CD4-positive, CD25-positive, alpha-beta regulatory T cell (primary cell): ENCODE results near the gene RAB40A. TPM values are rescaled to one million over a fixed set of nuclear protein-coding genes. Genes with fewer than 3 reads are reported as not detected.

Experiments
- ATAC-seq, 2 donors: fragments of 150-1000 bp; cut with Tn5 transposase; one replicate each; pipeline ENCODE4 v1.10.0; 2021; ENCODE audit warnings: low read depth in 2 of 2, moderate number of reproducible peaks in 2 of 2, moderate library complexity in 1 of 2
- DNase-seq, 3 donors: peaks; one replicate each; pipeline versions ENCODE4 v3.0.0 to v3.0.0-alpha.2; 2012 to 2022; ENCODE audit warnings: mixed read lengths in 1 of 3
- H3K27ac ChIP-seq: one replicate; pipeline ENCODE4 v1.7.0; 2013; ENCODE audit warnings: mild to moderate bottlenecking, low read length; ENCODE audit not compliant: insufficient read depth, poor library complexity, severe bottlenecking
- H3K27me3 ChIP-seq: one replicate; pipeline ENCODE4 v1.7.0; 2013; ENCODE audit warnings: low read length; ENCODE audit not compliant: control insufficient read depth, insufficient read depth
- H3K36me3 ChIP-seq: one replicate; pipeline ENCODE4 v1.7.0; 2013; ENCODE audit warnings: mild to moderate bottlenecking, low read length, moderate library complexity; ENCODE audit not compliant: control insufficient read depth, insufficient read depth
- H3K4me1 ChIP-seq: 2 replicates; pipeline ENCODE4 v1.7.0; 2013; ENCODE audit warnings: mild to moderate bottlenecking, low read length; ENCODE audit not compliant: insufficient read depth, control insufficient read depth, poor library complexity, severe bottlenecking
- H3K4me3 ChIP-seq: one replicate; pipeline ENCODE4 v1.7.0; 2013; ENCODE audit warnings: low read depth, mild to moderate bottlenecking, low read length, moderate library complexity
- H3K9me3 ChIP-seq, 2 experiments: 1 replicate in 1 of 2; 2 replicates in 1 of 2; pipeline ENCODE4 v1.7.0; 2013; ENCODE audit warnings: low read length in 2 of 2, mild to moderate bottlenecking in 1 of 2, moderate library complexity in 1 of 2; ENCODE audit not compliant: control insufficient read depth in 2 of 2
- H3K27ac Mint-ChIP-seq, 3 donors: one replicate each; pipeline ENCODE4 v1.8.0; 2020 to 2022; ENCODE audit warnings: mild to moderate bottlenecking in 3 of 3, mixed read lengths in 3 of 3, moderate library complexity in 2 of 3
- H3K27me3 Mint-ChIP-seq: one replicate; pipeline ENCODE4 v1.8.0; 2022; ENCODE audit warnings: mild to moderate bottlenecking, mixed read lengths
- H3K36me3 Mint-ChIP-seq: one replicate; pipeline ENCODE4 v1.8.0; 2020; ENCODE audit warnings: mixed read lengths
- H3K4me1 Mint-ChIP-seq, 4 donors: one replicate each; pipeline ENCODE4 v1.8.0; 2020 to 2022; ENCODE audit warnings: mixed read lengths in 4 of 4, mild to moderate bottlenecking in 1 of 4
- H3K4me3 Mint-ChIP-seq, 4 donors: one replicate each; pipeline ENCODE4 v1.8.0; 2020 to 2022; ENCODE audit warnings: mild to moderate bottlenecking in 4 of 4, mixed read lengths in 4 of 4, moderate library complexity in 3 of 4
- H3K9me3 Mint-ChIP-seq, 7 donors: one replicate each; pipeline ENCODE4 v1.8.0; 2020 to 2022; ENCODE audit warnings: mixed read lengths in 7 of 7, mild to moderate bottlenecking in 3 of 7, moderate library complexity in 2 of 7
- polyA plus RNA-seq, 4 donors: library from polyadenylated mRNA; unstranded; fragments of 300-500 nt; fragmentation: Illumina TruSeq; gene quantifications; one replicate each; pipeline ENCODE4 v1.2.3, GENCODE V29; 2021
- total RNA-seq: library from RNA; stranded (reverse); gene quantifications from one replicate; pipeline ENCODE4 v1.2.3, GENCODE V29; 2022

The RAB40A gene
- total and polyA plus RNA-seq, 5 donors from 2014 or later, result 0.07 to 0.10 TPM; not detected in 3

DNA sequence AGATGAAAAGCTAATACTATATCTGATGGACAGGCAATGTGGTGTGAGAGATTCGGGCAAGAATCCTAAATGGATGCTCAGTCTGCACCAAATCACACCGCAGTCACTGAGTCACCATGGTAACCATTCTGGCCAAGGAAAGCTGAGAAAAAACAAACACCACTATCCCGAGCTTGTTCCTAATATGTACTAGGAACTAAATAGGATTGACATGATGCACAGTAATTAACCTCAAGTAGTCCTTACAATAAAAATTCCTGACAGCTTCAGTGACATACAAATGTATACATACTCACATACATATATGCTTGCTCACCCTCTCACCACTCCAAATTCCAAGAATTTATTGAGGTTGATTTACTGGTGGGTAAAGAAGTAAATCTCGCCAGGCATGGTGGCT, 1.1 kb upstream of the RAB40A start:
- DNase-seq (no peak), ATAC-seq (no peak)
- H3K4me1 ChIP-seq, result no peaks in the 10 kb centered on the region
- no peaks in the 10 kb centered on the region for H3K9me3 ChIP-seq
- Mint-ChIP-seq H3K27me3 (peaks cover 4% of the 10 kb centered on the region), H3K4me1 (no peaks in the 10 kb centered on the region), H3K27ac (no peak overlapping the region), H3K4me3 (no peak overlapping the region), H3K9me3 (no peaks in the 10 kb centered on the region), H3K36me3 (no peaks in the 10 kb centered on the region)
- no peak overlapping the region for H3K27ac ChIP-seq
- no peaks in the 10 kb centered on the region for H3K27me3 ChIP-seq
- H3K36me3 ChIP-seq, result no peaks in the 10 kb centered on the region
- no peak overlapping the region for H3K4me3 ChIP-seq

DNA sequence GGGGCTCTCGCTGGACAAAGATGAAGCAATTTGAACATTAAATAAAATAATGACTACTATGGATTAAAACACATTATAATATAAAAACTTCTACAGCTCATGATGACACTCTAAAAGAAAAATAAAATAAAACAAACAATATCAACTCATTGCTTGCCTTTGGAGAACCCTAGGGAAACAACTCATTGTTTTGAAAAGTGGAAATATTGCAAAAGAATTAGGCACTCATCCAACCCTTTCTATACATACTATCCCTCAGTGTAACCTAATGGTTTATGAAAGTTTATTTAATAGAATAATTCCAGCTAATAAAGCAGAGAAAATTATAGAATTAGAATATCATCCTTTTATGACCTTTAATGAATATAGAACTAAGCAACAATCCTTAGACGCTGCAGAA, 718 bp downstream of the RAB40A start:
- H3K9me3 Mint-ChIP-seq, result no peaks in the 10 kb centered on the region
- Histone ChIP-seq H3K4me1 (no peaks in the 10 kb centered on the region), H3K36me3 (no peaks in the 10 kb centered on the region), H3K4me3 (no peak overlapping the region), H3K9me3 (no peaks in the 10 kb centered on the region), H3K27me3 (no peaks in the 10 kb centered on the region), H3K27ac (no peak overlapping the region)
- H3K36me3 Mint-ChIP-seq, result no peaks in the 10 kb centered on the region
- H3K27ac Mint-ChIP-seq, result no peak overlapping the region
- H3K4me3 Mint-ChIP-seq, result no peak overlapping the region
- peaks cover 4% of the 10 kb centered on the region for H3K27me3 Mint-ChIP-seq
- no peak for ATAC-seq
- no peak for DNase-seq
- H3K4me1 Mint-ChIP-seq, result no peaks in the 10 kb centered on the region

- Mint-ChIP-seq H3K9me3 (no peaks in the 10 kb centered on the region), H3K27me3 (peaks cover 4% of the 10 kb centered on the region), H3K4me1 (no peaks in the 10 kb centered on the region), H3K27ac (no peak overlapping the region), H3K4me3 (no peak overlapping the region), H3K36me3 (no peaks in the 10 kb centered on the region)
- no peaks in the 10 kb centered on the region for H3K4me1 ChIP-seq
- H3K27me3 ChIP-seq, result no peaks in the 10 kb centered on the region
- no peak overlapping the region for H3K27ac ChIP-seq
- ATAC-seq, result no peak
- no peak overlapping the region for H3K4me3 ChIP-seq
- DNase-seq, result no peak
- H3K9me3 ChIP-seq, result no peaks in the 10 kb centered on the region
- no peaks in the 10 kb centered on the region for H3K36me3 ChIP-seq
Measured at GRCh38 chrX:103517246-103517645, 2.0 kb downstream of the RAB40A start.

GRCh38 chrX:103513476-103514108, 5.7 kb downstream of the RAB40A start:
- DNase-seq (no peak), ATAC-seq (no peak)
- Mint-ChIP-seq H3K36me3 (no peaks in the 10 kb centered on the region), H3K27me3 (peaks cover 4% of the 10 kb centered on the region), H3K27ac (no peak overlapping the region), H3K9me3 (no peaks in the 10 kb centered on the region), H3K4me1 (no peaks in the 10 kb centered on the region), H3K4me3 (no peak overlapping the region)
- H3K27me3 ChIP-seq, result no peaks in the 10 kb centered on the region
- no peak overlapping the region for H3K4me3 ChIP-seq
- no peaks in the 10 kb centered on the region for H3K36me3 ChIP-seq
- H3K27ac ChIP-seq, result no peak overlapping the region
- no peaks in the 10 kb centered on the region for H3K9me3 ChIP-seq
- H3K4me1 ChIP-seq, result no peaks in the 10 kb centered on the region

GRCh38 chrX:103513067-103513466, 6.2 kb downstream of the RAB40A start:
- Mint-ChIP-seq H3K36me3 (no peaks in the 10 kb centered on the region), H3K4me3 (no peak overlapping the region), H3K9me3 (no peaks in the 10 kb centered on the region), H3K4me1 (no peaks in the 10 kb centered on the region), H3K27me3 (peaks cover 4% of the 10 kb centered on the region), H3K27ac (no peak overlapping the region)
- Histone ChIP-seq H3K4me1 (no peaks in the 10 kb centered on the region), H3K36me3 (no peaks in the 10 kb centered on the region), H3K27me3 (no peaks in the 10 kb centered on the region), H3K9me3 (no peaks in the 10 kb centered on the region), H3K4me3 (no peak overlapping the region), H3K27ac (no peak overlapping the region)
- DNase-seq, result no peak
- no peak for ATAC-seq

- no peak for DNase-seq
- H3K36me3 Mint-ChIP-seq, result no peaks in the 10 kb centered on the region
- Histone ChIP-seq H3K27me3 (no peaks in the 10 kb centered on the region), H3K27ac (no peak overlapping the region), H3K36me3 (no peaks in the 10 kb centered on the region), H3K4me1 (no peaks in the 10 kb centered on the region), H3K4me3 (no peak overlapping the region), H3K9me3 (no peaks in the 10 kb centered on the region)
- H3K4me1 Mint-ChIP-seq, result no peaks in the 10 kb centered on the region
- no peaks in the 10 kb centered on the region for H3K27me3 Mint-ChIP-seq
- H3K4me3 Mint-ChIP-seq, result no peak overlapping the region
- no peak overlapping the region for H3K27ac Mint-ChIP-seq
- ATAC-seq, result no peak
- no peaks in the 10 kb centered on the region for H3K9me3 Mint-ChIP-seq
Measured at GRCh38 chrX:103510031-103510430, 9.3 kb downstream of the RAB40A start.

GRCh38 chrX:103503853-103504207, 15.5 kb downstream of the RAB40A start:
- Mint-ChIP-seq H3K27ac (no peak overlapping the region), H3K9me3 (no peaks in the 10 kb centered on the region), H3K4me3 (no peak overlapping the region), H3K27me3 (peaks cover 6% of the 10 kb centered on the region), H3K4me1 (no peaks in the 10 kb centered on the region), H3K36me3 (no peaks in the 10 kb centered on the region)
- H3K4me1 ChIP-seq, result no peaks in the 10 kb centered on the region
- H3K27ac ChIP-seq, result no peak overlapping the region
- DNase-seq (no peak), ATAC-seq (no peak)
- H3K9me3 ChIP-seq, result no peaks in the 10 kb centered on the region
- H3K27me3 ChIP-seq, result no peaks in the 10 kb centered on the region
- no peaks in the 10 kb centered on the region for H3K36me3 ChIP-seq
- no peak overlapping the region for H3K4me3 ChIP-seq

- Mint-ChIP-seq H3K27me3 (peaks cover 6% of the 10 kb centered on the region), H3K4me1 (no peaks in the 10 kb centered on the region), H3K36me3 (no peaks in the 10 kb centered on the region), H3K4me3 (no peak overlapping the region), H3K27ac (no peak overlapping the region), H3K9me3 (no peaks in the 10 kb centered on the region)
- Histone ChIP-seq H3K4me3 (no peak overlapping the region), H3K27ac (no peak overlapping the region), H3K9me3 (no peaks in the 10 kb centered on the region), H3K4me1 (no peaks in the 10 kb centered on the region), H3K36me3 (no peaks in the 10 kb centered on the region), H3K27me3 (no peaks in the 10 kb centered on the region)
- DNase-seq (no peak), ATAC-seq (no peak)
Measured at GRCh38 chrX:103503163-103503852, 16.0 kb downstream of the RAB40A start.
